GM18507 (cell line): ENCODE measurements around the gene TSPAN33.
"Not testable (repeated sequence)": the region's sequence is repeated elsewhere in the genome, so short reads cannot be mapped to it uniquely, and the experiment has no call there.

Source experiments
- DNase-seq: peaks from one replicate; pipeline ENCODE4 v3.0.0; 2011; ENCODE audit warnings: low read depth; ENCODE audit not compliant: insufficient read length; ENCODE audit errors: extremely low spot score
- FAIRE-seq: peaks from 2 replicates; lab custom pipeline; 2011; peaks lifted over from hg19 to GRCh38; lab: Jason Lieb, UNC

Gene TSPAN33

DNA sequence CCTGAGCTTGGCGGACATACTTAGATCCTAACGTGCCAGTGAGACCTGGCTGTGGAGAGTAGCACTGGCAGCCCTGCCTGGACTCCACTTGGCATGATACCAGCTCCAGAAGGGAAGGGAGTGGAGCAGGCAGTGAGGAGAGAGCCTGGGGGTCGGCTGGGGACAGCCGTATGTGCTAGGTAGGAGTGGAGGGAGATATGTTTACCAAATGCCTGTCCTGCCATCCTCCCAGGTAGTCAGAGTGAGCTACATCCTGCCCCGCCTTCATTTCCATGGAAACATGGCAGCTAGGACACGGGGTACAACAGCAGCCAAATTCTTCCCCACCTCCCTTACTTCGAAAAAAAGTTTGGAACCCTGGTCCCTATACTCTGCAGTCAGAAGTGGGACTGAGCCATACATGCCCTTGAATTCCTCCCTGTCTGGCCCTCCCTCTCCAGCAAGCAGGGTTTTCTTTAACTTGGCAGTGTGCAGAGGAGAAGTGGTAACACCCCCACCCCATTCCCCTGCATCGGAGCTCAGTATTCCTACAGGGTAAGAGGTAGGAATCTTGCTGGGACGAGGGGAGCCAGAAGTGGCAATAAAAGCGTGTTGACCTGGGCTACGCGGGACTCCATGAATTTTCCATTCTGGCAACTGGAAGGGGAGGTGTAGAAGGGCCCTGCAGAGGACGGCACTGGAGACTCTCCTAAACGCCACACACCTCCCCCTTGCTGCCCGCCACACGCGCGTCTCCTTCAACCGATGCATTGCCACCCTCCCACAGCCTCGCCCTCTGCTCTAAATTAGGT lies 23.9 kb downstream of the TSPAN33 start:
- DNase-seq (no peak), FAIRE-seq (no peak)

DNA sequence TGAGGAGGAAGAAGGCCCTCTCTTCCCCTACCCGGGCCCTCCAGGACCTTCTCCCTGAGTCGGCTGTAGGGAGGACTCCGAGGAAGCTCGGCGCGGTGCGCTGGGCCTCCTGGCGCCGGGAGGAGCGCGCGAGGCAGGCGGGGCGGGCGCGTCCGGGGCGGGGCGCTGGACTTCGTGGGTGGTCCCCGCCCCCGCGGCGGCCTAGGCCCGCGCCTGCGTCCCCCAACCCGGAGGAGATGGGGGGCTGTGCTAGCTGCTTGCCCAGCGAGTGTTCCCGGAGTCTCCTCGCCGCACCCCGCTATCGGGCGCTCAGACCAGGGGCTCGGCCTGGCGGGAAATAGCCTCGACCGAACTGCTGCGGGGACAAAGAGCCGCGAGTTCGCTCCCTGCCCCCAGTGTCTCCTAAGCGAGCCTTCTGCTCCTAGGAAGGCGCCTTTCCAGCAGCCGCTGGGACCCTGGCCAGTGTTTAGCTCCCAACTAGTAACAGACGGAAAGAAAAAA lies 24.7 kb downstream of the TSPAN33 start:
- DNase-seq (no peak), FAIRE-seq (no peak)

DNA sequence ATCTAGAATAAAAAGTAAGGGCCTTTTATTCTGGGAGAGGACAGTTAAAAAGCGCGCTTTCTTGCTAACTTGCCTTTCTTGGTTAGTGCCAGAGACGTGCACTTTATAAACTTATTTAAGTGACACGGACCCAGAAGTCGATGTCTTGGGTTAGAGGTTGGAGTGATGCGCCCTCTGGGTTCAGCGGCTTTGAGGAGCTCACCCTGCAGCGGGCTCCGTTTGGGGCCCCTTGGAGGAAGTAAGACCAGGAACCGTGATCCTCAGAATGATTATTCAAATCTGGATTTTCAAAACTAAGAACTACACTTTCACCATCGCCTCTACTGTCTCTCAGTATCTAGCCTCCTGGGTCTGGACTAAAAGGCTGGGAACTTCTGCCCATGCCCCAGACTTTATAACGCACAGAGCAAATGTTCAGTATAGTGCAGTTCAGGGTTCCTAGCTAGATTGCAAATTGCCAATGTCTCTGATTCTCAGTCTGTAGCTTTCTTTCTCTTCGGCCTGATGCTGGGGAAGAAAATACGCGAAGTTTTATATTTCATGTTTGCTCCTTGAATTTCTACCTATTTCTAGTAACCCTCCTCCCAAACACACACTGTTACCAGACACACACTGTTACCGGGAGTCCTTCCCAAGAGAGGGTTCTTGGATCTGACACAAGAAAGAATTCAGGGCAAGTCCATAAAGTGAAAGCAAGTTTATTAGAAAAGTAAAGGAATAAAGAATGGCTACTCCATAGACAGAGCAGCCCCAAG lies 25.4 kb downstream of the TSPAN33 start:
- FAIRE-seq, result peak; percentile 79
- peak; percentile 35 for DNase-seq

DNA sequence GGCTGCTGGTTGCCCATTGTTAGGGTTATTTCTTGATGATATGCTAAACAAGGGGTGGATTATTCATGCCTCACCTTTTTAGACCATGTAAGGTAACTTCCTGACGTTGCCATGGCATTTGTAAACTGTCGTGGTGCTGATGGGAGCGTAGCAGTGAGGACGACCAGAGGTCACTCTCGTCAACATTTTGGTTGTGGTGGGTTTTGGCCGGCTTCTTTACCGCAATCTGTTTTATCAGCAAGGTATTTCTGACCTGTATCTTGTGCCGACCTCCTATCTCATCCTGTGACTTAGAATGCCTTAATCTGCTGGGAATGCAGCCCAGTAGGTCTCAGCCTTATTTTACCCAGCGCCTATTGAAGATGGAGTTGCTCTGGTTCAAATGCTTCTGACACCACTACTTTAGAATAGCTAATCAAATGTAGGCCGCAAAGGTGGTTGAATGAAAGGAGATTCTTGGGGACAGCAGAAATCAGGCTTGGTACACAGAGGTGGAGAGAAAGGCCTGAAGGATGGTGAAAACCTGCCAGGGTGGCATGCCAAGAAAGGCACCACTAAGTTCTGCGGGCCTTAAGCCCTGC lies 26.0 kb downstream of the TSPAN33 start:
- peak; percentile 5 for FAIRE-seq
- DNase-seq, result no peak

DNA sequence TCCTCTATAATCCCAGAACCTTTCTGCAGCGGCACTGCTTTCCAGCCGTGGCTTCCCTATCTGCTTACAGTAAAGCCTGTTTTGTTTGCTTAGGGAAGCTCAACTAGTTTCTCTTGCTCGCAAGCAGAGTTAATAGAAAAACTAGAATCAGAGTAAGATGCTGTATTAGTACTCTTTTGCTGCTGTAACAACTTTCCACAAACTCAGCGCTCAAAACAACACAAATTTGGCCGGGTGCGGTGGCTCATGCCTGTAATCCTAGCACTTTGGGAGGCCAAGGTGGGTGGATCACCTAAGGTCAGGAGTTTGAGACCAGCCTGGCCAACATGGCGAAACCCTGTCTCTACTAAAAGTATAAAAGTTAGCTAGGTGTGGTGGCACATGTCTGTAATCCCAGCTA lies 29.4 kb downstream of the TSPAN33 start:
- not testable (repeated sequence) for DNase-seq, FAIRE-seq

DNA sequence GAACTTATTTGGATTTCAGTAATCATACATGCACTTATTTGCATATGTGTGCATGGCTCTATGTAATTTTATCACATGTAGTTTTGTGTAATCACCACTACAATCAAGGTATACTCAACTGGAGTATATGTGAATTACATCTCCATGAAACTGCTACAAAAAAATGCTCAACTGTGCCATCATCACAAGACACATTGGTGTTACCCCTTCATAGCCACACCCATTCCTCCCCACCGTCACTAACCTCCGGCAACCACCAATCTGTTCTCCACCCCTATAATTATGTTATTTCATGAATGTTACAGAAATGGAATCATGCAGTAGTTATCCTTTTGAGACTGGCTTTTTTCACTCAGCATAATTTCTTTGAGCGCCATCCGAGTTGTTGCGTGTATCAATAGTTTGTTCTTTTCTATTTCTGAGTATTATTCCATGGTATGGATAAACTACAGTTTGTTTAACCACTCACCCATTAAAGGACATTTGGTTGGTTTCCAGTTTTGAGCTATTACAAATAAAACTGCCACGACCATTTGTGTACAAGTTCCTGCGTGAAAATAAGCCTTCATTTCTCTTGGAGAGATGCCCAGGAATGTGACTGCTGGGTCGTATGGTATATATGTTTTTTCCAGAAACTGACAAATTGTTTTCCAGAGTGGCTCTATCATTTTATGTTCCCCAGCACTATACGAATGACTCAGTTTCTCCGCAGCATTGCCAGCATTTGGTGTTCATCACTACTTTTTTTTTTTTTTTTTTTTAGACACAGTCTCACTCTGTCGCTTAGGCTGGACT lies 32.6 kb downstream of the TSPAN33 start:
- DNase-seq (no peak), FAIRE-seq (no peak)

DNA sequence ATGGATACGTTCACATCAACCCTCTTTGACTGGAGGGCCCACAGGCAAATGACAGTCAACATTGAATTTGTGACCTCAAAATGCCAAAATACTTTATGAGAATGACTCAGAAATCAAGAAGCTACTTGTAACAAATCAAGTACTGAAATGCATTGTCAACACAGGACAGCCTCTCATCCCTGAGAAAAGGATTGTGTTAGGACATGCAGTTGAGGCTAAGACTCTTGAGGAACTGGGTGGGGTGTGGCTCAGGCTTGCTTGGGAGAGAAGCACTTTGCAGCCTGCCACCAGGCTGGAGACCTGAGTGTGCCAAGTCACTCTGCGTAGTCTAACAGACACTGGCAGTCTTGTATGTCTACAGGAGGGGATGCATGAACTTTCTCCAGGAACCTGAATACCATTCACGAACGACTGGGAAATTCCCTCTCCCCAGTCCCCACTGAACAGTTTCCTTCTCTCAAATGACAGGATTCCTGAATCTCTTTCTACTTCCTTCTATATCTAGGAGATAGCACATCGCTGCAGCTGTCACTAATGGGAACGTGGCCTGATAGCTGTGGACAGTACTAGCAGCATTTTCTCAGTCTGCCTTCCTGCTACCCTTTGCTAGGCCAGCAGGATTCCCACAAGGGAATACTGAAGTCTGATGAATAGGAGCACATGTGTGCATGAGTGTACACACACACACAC lies 40.6 kb downstream of the TSPAN33 start:
- FAIRE-seq (no peak), DNase-seq (no peak)

DNA sequence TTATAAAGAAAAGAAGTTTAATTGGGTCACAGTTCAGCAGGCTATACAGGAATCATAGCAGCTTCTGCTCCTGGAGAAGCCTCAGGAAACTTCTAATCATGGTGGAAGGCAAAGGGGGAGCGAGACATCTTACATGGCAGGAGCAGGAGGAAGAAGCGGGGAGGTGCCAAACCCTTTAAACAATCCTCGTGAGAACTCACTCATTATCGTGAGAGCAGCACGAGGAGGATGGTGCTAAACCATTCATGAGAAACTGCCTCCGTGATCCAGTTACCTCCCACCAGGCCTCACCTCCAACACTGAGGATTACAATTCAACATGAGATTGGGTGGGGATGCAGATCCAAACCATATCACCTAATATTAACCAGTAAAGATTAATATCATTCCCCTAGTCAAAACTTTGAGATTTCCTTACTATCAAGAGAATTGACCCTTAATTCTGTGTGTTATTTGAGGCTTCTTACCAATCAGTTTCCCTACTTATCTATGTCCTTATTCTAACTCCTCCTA lies 42.3 kb downstream of the TSPAN33 start:
- DNase-seq (no peak), FAIRE-seq (no peak)

DNA sequence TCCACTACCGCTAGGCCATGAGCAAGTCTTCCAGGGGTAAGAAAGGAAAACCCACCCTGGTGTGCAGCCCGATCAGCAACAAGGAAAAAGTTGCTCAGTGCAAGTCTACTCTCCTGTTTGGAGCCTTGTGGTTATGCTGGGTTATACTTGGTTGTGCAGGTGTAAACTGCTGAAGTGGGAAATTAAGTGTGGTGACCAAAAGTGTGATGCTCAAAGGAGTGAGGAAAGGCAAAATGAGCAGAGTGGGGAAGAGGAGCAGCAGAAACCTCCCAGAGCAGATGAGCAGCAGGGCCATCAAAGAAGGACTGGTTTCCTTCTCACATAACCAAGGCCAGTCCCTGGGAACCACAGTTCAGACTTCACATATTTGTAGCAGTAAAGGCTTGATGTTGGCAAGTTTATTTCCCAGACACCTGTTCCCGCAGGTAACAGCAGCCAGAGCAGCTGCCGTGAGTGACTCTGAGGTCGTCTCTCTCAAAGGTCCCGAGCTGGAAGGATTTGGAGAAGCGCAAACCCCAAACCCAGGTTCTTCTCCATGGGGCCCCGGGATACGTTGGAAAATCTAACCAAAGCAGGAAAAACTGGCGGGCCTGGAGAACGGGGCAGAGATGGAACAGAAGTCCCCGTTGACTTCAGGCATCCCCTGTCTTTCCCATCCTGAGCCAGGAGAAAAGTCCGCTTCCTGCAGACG lies 43.3 kb downstream of the TSPAN33 start:
- FAIRE-seq, result no peak
- no peak for DNase-seq

DNA sequence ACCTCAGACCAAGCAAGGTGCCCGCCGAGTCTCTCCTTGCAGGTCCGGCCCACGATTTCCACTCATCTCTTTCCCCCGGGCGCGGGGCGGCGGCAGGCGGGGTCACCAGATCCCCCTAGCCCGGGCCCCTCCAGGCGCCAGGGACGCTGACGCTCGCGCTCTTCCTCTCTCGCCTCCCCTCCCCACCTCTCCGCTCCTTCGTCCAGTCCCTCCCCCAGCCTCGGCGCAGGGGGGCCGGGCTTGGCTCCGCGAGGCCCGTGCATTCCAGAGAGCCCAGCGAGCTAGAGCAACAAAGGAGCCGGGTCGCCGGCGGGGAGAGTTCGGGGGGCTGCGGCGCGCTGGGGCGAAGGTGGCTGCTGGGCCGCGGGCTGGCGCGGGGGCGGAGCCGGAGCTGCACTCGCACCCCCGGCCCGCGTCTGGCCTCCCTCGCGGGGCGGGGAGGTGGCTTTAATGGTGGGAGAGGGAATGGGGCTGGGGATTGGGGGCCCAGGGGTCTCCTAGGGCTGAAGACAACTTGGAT lies 43.9 kb downstream of the TSPAN33 start, which contains the start of gene SMO:
Gene SMO, plus strand, starts transcription at position 262 of the 520 bp plus-strand sequence. CDS start 519 bp downstream, outside the sequence.
- DNase-seq, result no peak
- FAIRE-seq, result no peak

DNA sequence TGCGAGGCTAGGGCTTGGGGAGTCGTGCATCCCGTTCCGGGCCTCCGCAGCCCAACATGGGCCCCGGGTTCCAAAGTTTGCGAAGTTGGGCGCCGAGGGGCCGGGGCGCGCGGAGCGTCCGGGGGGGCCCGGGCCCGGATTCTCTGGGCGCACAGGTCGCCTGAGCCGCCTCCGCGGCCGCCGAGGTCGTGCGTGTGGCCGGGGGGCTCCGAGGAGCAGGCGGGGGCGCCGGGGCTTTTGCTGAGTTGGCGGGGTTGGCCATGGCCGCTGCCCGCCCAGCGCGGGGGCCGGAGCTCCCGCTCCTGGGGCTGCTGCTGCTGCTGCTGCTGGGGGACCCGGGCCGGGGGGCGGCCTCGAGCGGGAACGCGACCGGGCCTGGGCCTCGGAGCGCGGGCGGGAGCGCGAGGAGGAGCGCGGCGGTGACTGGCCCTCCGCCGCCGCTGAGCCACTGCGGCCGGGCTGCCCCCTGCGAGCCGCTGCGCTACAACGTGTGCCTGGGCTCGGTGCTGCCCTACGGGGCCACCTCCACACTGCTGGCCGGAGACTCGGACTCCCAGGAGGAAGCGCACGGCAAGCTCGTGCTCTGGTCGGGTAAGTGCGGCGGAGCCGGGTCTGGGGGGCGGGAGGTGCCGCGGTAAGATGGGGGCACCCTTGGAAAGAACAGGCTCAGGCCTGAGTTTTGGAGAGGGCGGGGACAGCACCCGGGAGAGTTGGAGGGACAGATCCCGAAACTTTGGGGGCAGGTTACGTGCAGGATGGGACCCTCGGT lies 44.6 kb downstream of the TSPAN33 start:
- no peak for FAIRE-seq
- no peak for DNase-seq

DNA sequence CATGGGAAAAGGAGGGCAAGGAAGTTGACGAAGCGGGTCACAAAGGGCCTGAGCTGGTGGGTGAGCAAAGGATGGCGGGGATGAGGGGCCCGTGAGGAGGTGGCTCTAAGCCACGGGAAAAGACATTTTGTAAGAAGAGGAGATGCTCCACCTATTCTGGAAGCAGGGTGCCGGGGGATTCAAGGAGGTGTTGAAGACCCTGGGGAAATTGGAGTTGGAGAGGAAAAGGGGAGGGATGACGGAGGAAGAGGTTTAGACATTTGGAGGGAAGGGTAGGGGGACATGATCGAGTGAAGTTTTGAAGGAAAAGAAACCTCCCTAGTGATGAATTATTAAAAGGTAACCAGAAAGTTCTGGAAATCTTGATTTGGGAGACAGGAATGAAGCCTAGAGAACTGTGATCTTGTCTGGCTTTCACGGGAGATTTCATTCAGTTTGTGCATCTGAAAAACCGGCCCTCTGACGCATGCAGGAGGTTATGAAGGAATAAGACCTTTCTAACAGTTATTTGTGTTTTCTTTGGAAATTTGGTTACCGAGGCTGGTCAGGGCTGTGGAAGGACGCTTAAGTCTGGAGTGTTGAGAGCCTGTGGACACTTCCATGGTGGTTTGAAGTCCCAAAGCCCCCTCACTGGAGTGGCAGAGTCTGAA lies 45.3 kb downstream of the TSPAN33 start:
- FAIRE-seq, result no peak

DNA sequence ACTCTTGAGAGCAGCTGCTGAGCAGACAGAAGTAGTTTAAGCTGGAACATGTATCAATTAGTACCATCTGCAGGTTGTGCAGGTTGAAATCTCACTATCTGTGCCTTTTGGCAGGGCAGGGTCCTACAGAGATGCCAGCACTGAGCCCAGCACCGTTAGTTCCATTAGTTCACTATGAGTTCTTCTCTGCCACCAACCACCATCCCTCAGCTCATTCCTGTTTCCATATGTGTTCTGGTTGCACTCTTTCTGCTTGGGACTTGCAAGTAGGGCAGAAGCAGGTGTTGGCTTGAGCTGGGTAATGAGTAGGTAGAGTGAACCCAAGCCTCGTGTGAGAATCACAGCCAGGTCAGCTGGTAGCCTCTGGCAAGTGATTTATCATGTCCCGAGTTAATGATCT lies 46.8 kb downstream of the TSPAN33 start:
- DNase-seq (no peak), FAIRE-seq (no peak)

More for the DNA sequence above, 45.3 kb downstream of the TSPAN33 start:
- DNase-seq, result no peak

DNA sequence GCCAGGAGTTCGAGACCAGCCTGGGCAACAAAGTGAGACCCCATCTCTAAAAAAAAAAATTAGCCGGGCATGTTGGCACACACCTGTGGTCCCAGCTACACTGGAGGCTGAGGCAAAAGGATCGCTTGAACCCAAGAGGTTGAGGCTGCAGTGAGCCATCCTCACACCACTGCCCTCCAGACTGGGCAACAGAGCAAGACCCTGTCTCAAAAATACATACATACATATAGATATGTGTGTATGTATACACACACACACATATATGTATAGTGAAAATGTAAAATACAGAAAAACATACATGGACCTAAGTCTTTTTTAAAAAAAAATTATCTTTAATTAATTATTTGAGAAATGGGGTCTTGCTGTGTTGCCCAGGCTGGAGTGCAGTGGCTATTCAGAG lies 49.4 kb downstream of the TSPAN33 start:
- FAIRE-seq (no peak), DNase-seq (no peak)

DNA sequence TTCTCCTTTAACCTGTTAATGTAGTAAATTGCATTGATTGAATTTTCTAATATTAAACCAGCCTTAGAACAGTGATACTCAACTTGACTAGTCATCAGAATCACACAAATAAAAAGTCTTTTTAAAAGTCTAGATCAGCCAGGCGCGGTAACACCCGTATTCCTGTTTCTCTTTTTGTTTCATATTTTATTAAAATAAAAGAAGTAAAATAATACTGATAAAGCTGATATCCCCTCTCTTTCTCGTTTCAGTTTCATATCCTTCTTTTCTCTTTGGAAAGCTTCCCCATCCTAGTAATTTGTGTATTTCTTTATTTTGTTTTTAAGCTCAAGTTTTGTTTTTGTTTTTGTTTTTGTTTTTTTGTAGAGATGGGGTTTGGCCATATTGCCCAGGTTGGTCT lies 53.3 kb downstream of the TSPAN33 start:
- FAIRE-seq, result no peak
- DNase-seq, result no peak

DNA sequence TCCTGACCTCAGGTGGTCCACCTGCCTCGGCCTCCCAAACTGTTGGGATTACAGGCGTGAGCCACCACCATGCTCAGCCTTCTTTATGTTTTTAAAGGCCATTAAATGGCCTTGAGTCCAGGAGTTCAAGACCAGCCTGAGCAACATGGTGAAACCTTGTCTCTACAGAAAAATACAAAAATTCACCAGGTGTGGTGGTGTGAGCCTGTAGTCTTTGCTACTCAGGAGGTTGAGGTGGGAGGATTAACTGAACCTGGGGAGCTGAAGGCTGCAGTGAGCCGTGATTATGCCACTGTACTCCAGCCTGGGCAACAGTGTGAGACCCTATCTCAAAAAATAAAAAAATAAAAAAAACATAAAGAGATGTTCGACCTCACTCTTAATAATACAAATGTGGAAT lies 54.9 kb downstream of the TSPAN33 start:
- FAIRE-seq (no peak), DNase-seq (no peak)
